H9 (cell line): ENCODE data around the gene TBC1D22A. TPM values are rescaled to one million over a fixed set of nuclear protein-coding genes. Genes with fewer than 3 reads are reported as not detected.

Experiments used
- DNase-seq: peaks from one replicate; pipeline ENCODE4 v3.0.0-alpha.2; 2017
- H2AFZ ChIP-seq: one replicate; pipeline ENCODE4 v1.6.1; 2013; ENCODE audit warnings: mild to moderate bottlenecking, low read length, control low read depth, moderate library complexity
- H2AK5ac ChIP-seq: 2 replicates; pipeline ENCODE4 v1.6.1; 2013; ENCODE audit warnings: low read length, control low read depth, mixed read lengths; ENCODE audit not compliant: insufficient read length
- H2BK120ac ChIP-seq: one replicate; pipeline ENCODE4 v1.6.1; 2013; ENCODE audit warnings: low read depth, mild to moderate bottlenecking, low read length, control low read depth, inconsistent platforms; ENCODE audit not compliant: poor library complexity, severe bottlenecking
- H2BK12ac ChIP-seq: 2 replicates; pipeline ENCODE4 v1.6.1; 2013; ENCODE audit warnings: low read length, control low read depth, mixed read lengths, low read depth; ENCODE audit not compliant: insufficient read length
- H2BK15ac ChIP-seq: 2 replicates; pipeline ENCODE4 v1.6.1; 2013; ENCODE audit warnings: low read depth, low read length, control low read depth
- H2BK20ac ChIP-seq: one replicate; pipeline ENCODE4 v1.6.1; 2013; ENCODE audit warnings: low read depth, mild to moderate bottlenecking, low read length, control low read depth, inconsistent platforms; ENCODE audit not compliant: poor library complexity, severe bottlenecking
- H2BK5ac ChIP-seq: 2 replicates; pipeline ENCODE4 v1.6.1; 2013; ENCODE audit warnings: low read length, control low read depth, mixed read lengths; ENCODE audit not compliant: insufficient read length
- H3K14ac ChIP-seq: 2 replicates; pipeline ENCODE4 v1.6.1; 2013; ENCODE audit warnings: low read length, control low read depth; ENCODE audit not compliant: insufficient read depth
- H3K18ac ChIP-seq: 2 replicates; pipeline ENCODE4 v1.6.1; 2013; ENCODE audit warnings: low read depth, mild to moderate bottlenecking, mixed read lengths, low read length, control low read depth; ENCODE audit not compliant: insufficient read length
- H3K23ac ChIP-seq: 2 replicates; pipeline ENCODE4 v1.6.1; 2013; ENCODE audit warnings: low read length, control low read depth, mixed read lengths, low read depth; ENCODE audit not compliant: insufficient read length
- H3K23me2 ChIP-seq: 2 replicates; pipeline ENCODE4 v1.6.1; 2013; ENCODE audit warnings: low read depth, mild to moderate bottlenecking, mixed read lengths, low read length, control low read depth; ENCODE audit not compliant: insufficient read length, poor library complexity, severe bottlenecking
- H3K27ac ChIP-seq: 2 replicates; pipeline ENCODE4 v1.5.1; 2013; ENCODE audit warnings: low read length, control low read depth, mixed read lengths, low read depth; ENCODE audit not compliant: insufficient read length
- H3K27me3 ChIP-seq: 2 replicates; pipeline ENCODE4 v1.6.1; 2013; ENCODE audit warnings: low read length, control low read depth, inconsistent platforms; ENCODE audit not compliant: insufficient read depth
- H3K4ac ChIP-seq: 2 replicates; pipeline ENCODE4 v1.6.1; 2013; ENCODE audit warnings: low read depth, mild to moderate bottlenecking, control low read depth, inconsistent platforms, low read length, moderate library complexity
- H3K4me1 ChIP-seq: 2 replicates; pipeline ENCODE4 v1.6.1; 2013; ENCODE audit warnings: low read length, control low read depth, inconsistent platforms; ENCODE audit not compliant: insufficient read depth
- H3K4me2 ChIP-seq: 2 replicates; pipeline ENCODE4 v1.6.1; 2013; ENCODE audit warnings: low read length, control low read depth, mixed read lengths; ENCODE audit not compliant: insufficient read length, insufficient read depth
- H3K56ac ChIP-seq: 2 replicates; pipeline ENCODE4 v1.6.1; 2013; ENCODE audit warnings: low read depth, mild to moderate bottlenecking, mixed read lengths, low read length, control low read depth; ENCODE audit not compliant: insufficient read length
- H3K79me1 ChIP-seq: 2 replicates; pipeline ENCODE4 v1.6.1; 2013; ENCODE audit warnings: low read depth, mild to moderate bottlenecking, moderate library complexity, low read length, control low read depth, inconsistent platforms; ENCODE audit not compliant: insufficient read depth, poor library complexity, severe bottlenecking
- H3K79me2 ChIP-seq: 2 replicates; pipeline ENCODE4 v1.6.1; 2013; ENCODE audit warnings: low read length, control low read depth, inconsistent platforms; ENCODE audit not compliant: insufficient read depth
- H3K9ac ChIP-seq: 2 replicates; pipeline ENCODE4 v1.6.1; 2013; ENCODE audit warnings: low read length, control low read depth, mixed read lengths; ENCODE audit not compliant: insufficient read length; ENCODE audit errors: extremely low read depth
- H3K9me3 ChIP-seq: one replicate; pipeline ENCODE4 v1.6.1; 2013; ENCODE audit warnings: low read depth, low read length, inconsistent platforms; ENCODE audit not compliant: control insufficient read depth
- H3T11ph ChIP-seq: one replicate; pipeline ENCODE4 v1.6.1; 2013; ENCODE audit warnings: mild to moderate bottlenecking, low read length, control low read depth, inconsistent platforms
- H4K20me1 ChIP-seq: one replicate; pipeline ENCODE4 v1.6.1; 2013; ENCODE audit not compliant: control insufficient read depth, insufficient read length, insufficient read depth
- H4K5ac ChIP-seq: 2 replicates; pipeline ENCODE4 v1.6.1; 2013; ENCODE audit warnings: low read depth, mild to moderate bottlenecking, mixed read lengths, low read length, control low read depth; ENCODE audit not compliant: insufficient read length
- H4K8ac ChIP-seq: replicated peaks from 2 replicates; pipeline ENCODE4 v1.6.1; 2013; ENCODE audit warnings: low read length, control low read depth, mixed read lengths, low read depth; ENCODE audit not compliant: insufficient read length
- H4K91ac ChIP-seq: 2 replicates; pipeline ENCODE4 v1.6.1; 2013; ENCODE audit warnings: low read depth, mild to moderate bottlenecking, moderate library complexity, mixed read lengths, low read length, control low read depth; ENCODE audit not compliant: insufficient read length
- H3K27ac Mint-ChIP-seq, 3 experiments: 2 replicates in 2 of 3; 3 replicates in 1 of 3; pipeline ENCODE4 v1.8.0; 2020 to 2021; ENCODE audit warnings: mixed read lengths in 3 of 3, mild to moderate bottlenecking in 1 of 3, moderate library complexity in 1 of 3
- H3K27me3 Mint-ChIP-seq: 2 replicates; pipeline ENCODE4 v1.8.0; 2021; ENCODE audit warnings: low read depth, mild to moderate bottlenecking, moderate library complexity, mixed read lengths
- H3K36me3 Mint-ChIP-seq, 3 experiments: 2 replicates in 2 of 3; 3 replicates in 1 of 3; pipeline ENCODE4 v1.8.0; 2020 to 2021; ENCODE audit warnings: low read depth in 3 of 3, mixed read lengths in 3 of 3; ENCODE audit not compliant: insufficient read depth in 1 of 3
- H3K4me1 Mint-ChIP-seq, 2 experiments: 2 replicates each; pipeline ENCODE4 v1.8.0; 2020; ENCODE audit warnings: mixed read lengths in 2 of 2
- H3K4me3 Mint-ChIP-seq, 2 experiments: 2 replicates in 1 of 2; 3 replicates in 1 of 2; pipeline ENCODE4 v1.8.0; 2020 to 2021; ENCODE audit warnings: mild to moderate bottlenecking in 2 of 2, mixed read lengths in 2 of 2, moderate library complexity in 1 of 2
- H3K9me3 Mint-ChIP-seq, 2 experiments: 2 replicates in 1 of 2; 3 replicates in 1 of 2; pipeline ENCODE4 v1.8.0; 2020; ENCODE audit warnings: mild to moderate bottlenecking in 2 of 2, mixed read lengths in 2 of 2, moderate library complexity in 1 of 2
- WGBS: extraction: QIAGEN DNeasy Blood & Tissue Kit; methylation state at CpG from one replicate; pipeline ENCODE4 v1.1.7; 2013; ENCODE audit warnings: missing lambda C conversion rate, low lambda C conversion rate, mixed read lengths; ENCODE audit not compliant: insufficient read length; ENCODE audit errors: extremely low coverage; 5-methylcytosine and 5-hydroxymethylcytosine counted together
- total RNA-seq: library from RNA; stranded (reverse); gene quantifications from 2 replicates; pipeline ENCODE4 v1.2.1, GENCODE V29; 2021
- TF ChIP-seq, protein P1 (sequence below): fragments of 200-600 bp; sonication (generic); conservative IDR thresholded peaks from 3 replicates; pipeline ENCODE4 v1.8.0; 2021; ENCODE audit warnings: antibody characterized with exemption, mild to moderate bottlenecking

Gene TBC1D22A
- total RNA-seq, 1 experiment from 2014 or later = 20.8 TPM

DNA sequence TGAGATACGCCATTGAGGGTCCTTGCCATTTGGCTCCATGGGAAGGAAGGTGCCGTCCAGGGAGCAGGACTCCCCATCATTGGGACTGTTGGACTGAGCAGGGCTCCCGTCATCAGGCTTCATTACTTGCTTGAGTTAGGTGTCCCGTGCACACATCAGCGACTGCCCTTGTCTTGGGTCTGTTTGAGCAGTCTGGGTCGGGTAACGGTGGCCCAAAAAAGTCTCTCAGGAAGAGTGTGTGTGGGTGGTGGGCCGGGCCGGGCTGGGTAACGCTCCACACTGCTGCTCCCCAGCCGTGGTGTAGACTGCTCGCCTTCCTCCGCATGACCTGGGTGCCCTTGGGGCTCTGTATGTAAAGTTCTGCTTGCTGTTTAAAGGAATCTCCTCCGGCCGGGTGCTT, 293.5 kb downstream of the TBC1D22A start:
- no peaks in the 10 kb centered on the region for H3K4me1 ChIP-seq
- TF ChIP-seq, protein P1, sequence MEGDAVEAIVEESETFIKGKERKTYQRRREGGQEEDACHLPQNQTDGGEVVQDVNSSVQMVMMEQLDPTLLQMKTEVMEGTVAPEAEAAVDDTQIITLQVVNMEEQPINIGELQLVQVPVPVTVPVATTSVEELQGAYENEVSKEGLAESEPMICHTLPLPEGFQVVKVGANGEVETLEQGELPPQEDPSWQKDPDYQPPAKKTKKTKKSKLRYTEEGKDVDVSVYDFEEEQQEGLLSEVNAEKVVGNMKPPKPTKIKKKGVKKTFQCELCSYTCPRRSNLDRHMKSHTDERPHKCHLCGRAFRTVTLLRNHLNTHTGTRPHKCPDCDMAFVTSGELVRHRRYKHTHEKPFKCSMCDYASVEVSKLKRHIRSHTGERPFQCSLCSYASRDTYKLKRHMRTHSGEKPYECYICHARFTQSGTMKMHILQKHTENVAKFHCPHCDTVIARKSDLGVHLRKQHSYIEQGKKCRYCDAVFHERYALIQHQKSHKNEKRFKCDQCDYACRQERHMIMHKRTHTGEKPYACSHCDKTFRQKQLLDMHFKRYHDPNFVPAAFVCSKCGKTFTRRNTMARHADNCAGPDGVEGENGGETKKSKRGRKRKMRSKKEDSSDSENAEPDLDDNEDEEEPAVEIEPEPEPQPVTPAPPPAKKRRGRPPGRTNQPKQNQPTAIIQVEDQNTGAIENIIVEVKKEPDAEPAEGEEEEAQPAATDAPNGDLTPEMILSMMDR = no peak
- no peaks in the 10 kb centered on the region for H3K79me1 ChIP-seq

More for the DNA sequence above, 293.5 kb downstream of the TBC1D22A start:
- Histone ChIP-seq H2AFZ (no peak overlapping the region), H3K27ac (no peak overlapping the region), H3K14ac (no peak overlapping the region), H3K4me2 (no peak overlapping the region), H3K56ac (no peak overlapping the region), H3K4ac (no peak overlapping the region), H2BK20ac (no peak overlapping the region), H2BK5ac (no peak overlapping the region), H2BK15ac (no peak overlapping the region), H4K8ac (no peak overlapping the region), H2BK120ac (no peak overlapping the region), H2BK12ac (no peak overlapping the region), H3K9ac (no peak overlapping the region), H3K18ac (no peak overlapping the region), H3K23ac (no peak overlapping the region), H3K23me2 (no peaks in the 10 kb centered on the region), H3K9me3 (no peaks in the 10 kb centered on the region), H3T11ph (no peak overlapping the region), H4K91ac (no peak overlapping the region), H2AK5ac (no peak overlapping the region), H4K5ac (no peak overlapping the region), H3K27me3 (no peaks in the 10 kb centered on the region), H4K20me1 (no peaks in the 10 kb centered on the region), H3K79me2 (no peaks in the 10 kb centered on the region)
- H3K27ac Mint-ChIP-seq = peak overlapping the region in 2 of 3 experiments; percentile 70 to 71; a peak in 5 of 7 replicates
- DNase-seq = no peak
- H3K27me3 Mint-ChIP-seq = no peaks in the 10 kb centered on the region; the same call in 1 of the 2 replicates
- peaks cover 0 to 6% (median 2%) of the 10 kb centered on the region in 3 experiments; a peak in 3 of 7 replicates for H3K36me3 Mint-ChIP-seq
- WGBS = no CpG with 5 or more reads among the region's 15 CpGs
- no peak overlapping the region for H3K4me3 Mint-ChIP-seq
- no peaks in the 10 kb centered on the region for H3K9me3 Mint-ChIP-seq
- peaks cover 5 to 17% of the 10 kb centered on the region in 2 experiments for H3K4me1 Mint-ChIP-seq
